GM21423 (cell line): Measurements from ENCODE around the gene NLRP10.

ENCODE experiments used
- ATAC-seq: cut with Tn5 transposase; IDR thresholded peaks from one replicate; pipeline ENCODE4 v1.9.1; 2021; ENCODE audit warnings: mild to moderate bottlenecking, moderate library complexity; ENCODE audit not compliant: unreplicated experiment

The NLRP10 gene

GRCh38 chr11:7974668-7975067, 9.4 kb upstream of the NLRP10 start:
- no peak for ATAC-seq

- ATAC-seq: no peak
These were observed 7.8 kb upstream of the NLRP10 start for GRCh38 chr11:7973011-7973410.

- ATAC-seq: no peak
These were observed 6.6 kb upstream of the NLRP10 start for GRCh38 chr11:7971846-7972245.

GRCh38 chr11:7969756-7970646, 4.8 kb upstream of the NLRP10 start:
- no peak for ATAC-seq

- ATAC-seq: no peak
These were observed 3.4 kb upstream of the NLRP10 start for GRCh38 chr11:7968686-7969085.

- no peak for ATAC-seq
These were observed 2.6 kb upstream of the NLRP10 start for GRCh38 chr11:7967826-7968225.

- ATAC-seq: no peak
These were observed 1.9 kb upstream of the NLRP10 start for GRCh38 chr11:7967097-7967496.

GRCh38 chr11:7964873-7965272, 374 bp downstream of the NLRP10 start:
- ATAC-seq: no peak

GRCh38 chr11:7964261-7964660, 986 bp downstream of the NLRP10 start:
- no peak for ATAC-seq

GRCh38 chr11:7955191-7955590, 10.1 kb downstream of the NLRP10 start:
- no peak for ATAC-seq

- no peak for ATAC-seq
These were observed 15.3 kb downstream of the NLRP10 start for GRCh38 chr11:7949934-7950333.

- ATAC-seq: no peak
These were observed 21.1 kb downstream of the NLRP10 start for GRCh38 chr11:7944123-7944522.

GRCh38 chr11:7941608-7942007, 23.6 kb downstream of the NLRP10 start, which contains the start of gene OR10A3:
Gene OR10A3 (minus strand): TSS chr11:7941708. CDS start chr11:7939520, 2,188 bp downstream.
- no peak for ATAC-seq

- ATAC-seq: no peak
These were observed 24.1 kb downstream of the NLRP10 start for GRCh38 chr11:7941146-7941545.

GRCh38 chr11:7936615-7937014, 28.6 kb downstream of the NLRP10 start:
- no peak for ATAC-seq

GRCh38 chr11:7931168-7931567, 34.1 kb downstream of the NLRP10 start, which contains the start of gene OR10A6:
Gene OR10A6 (minus strand): TSS chr11:7931268. CDS start chr11:7928662, 2,606 bp downstream.
- ATAC-seq: no peak

GRCh38 chr11:7927635-7928034, 37.6 kb downstream of the NLRP10 start:
- no peak for ATAC-seq

- ATAC-seq: no peak
These were observed 40.7 kb downstream of the NLRP10 start for GRCh38 chr11:7924536-7924935.

GRCh38 chr11:7918141-7918540, 47.1 kb downstream of the NLRP10 start:
- ATAC-seq: no peak
